Peyer's patch (tissue), 4 donors: Measurements from ENCODE around the gene P2RX7. TPM values are rescaled to one million over a fixed set of nuclear protein-coding genes. Genes with fewer than 3 reads are reported as not detected.

Experiments
- DNase-seq, 3 donors: peaks; one replicate each; pipeline ENCODE4 v3.0.0-alpha.2; 2017 to 2019
- H3K27ac ChIP-seq, 4 donors: fragments of 200-600 bp; sonication (generic); one replicate each; pipeline ENCODE4 v1.5.1; 2016 to 2019
- H3K27me3 ChIP-seq, 2 donors: fragments of 200-600 bp; sonication (generic); one replicate each; pipeline ENCODE4 v1.5.1; 2019
- H3K36me3 ChIP-seq, 3 donors: fragments of 200-600 bp; sonication (generic); one replicate each; pipeline ENCODE4 v1.5.1; 2016 to 2019
- H3K4me1 ChIP-seq, 4 donors: fragments of 200-600 bp; sonication (generic); one replicate each; pipeline ENCODE4 v1.5.1; 2016 to 2019
- H3K4me3 ChIP-seq, 4 donors: fragments of 200-600 bp; sonication (generic); 1 replicate in 3 of 4; 2 replicates in 1 of 4; pipeline ENCODE4 v1.5.1; 2016 to 2019; ENCODE audit warnings: mild to moderate bottlenecking in 1 of 4
- H3K9me3 ChIP-seq, 4 donors: fragments of 200-600 bp; sonication (generic); one replicate each; pipeline ENCODE4 v1.5.1; 2016 to 2019; ENCODE audit warnings: mild to moderate bottlenecking in 1 of 4
- POLR2A ChIP-seq, 2 donors: fragments of 450-650 bp; IDR thresholded peaks; one replicate each; pipeline ENCODE4 v1.5.1; 2017; ENCODE audit warnings: antibody characterized with exemption in 2 of 2, mild to moderate bottlenecking in 2 of 2, moderate library complexity in 2 of 2
- total RNA-seq, 4 donors: library from RNA; depleted of rRNA; stranded (reverse); fragments of >200 nt; gene quantifications; one replicate each; pipeline ENCODE4 v1.1.0, GENCODE V29; 2016
- TF ChIP-seq, protein P1 (sequence below), 6 experiments: fragments of 450-650 bp in 4 of 6; fragments of 200-600 bp in 2 of 6; sonication (generic) in 1 of 6; IDR thresholded peaks; one replicate each; pipeline ENCODE4 v1.5.1; 2017 to 2019; ENCODE audit warnings: antibody characterized with exemption in 6 of 6, mild to moderate bottlenecking in 3 of 6, moderate library complexity in 1 of 6

The P2RX7 gene
- 1 to 10 TPM in 3 of 4 donors, not detected in 1; 1.0 to 9.1 (median 1.7) TPM for total RNA-seq

DNA sequence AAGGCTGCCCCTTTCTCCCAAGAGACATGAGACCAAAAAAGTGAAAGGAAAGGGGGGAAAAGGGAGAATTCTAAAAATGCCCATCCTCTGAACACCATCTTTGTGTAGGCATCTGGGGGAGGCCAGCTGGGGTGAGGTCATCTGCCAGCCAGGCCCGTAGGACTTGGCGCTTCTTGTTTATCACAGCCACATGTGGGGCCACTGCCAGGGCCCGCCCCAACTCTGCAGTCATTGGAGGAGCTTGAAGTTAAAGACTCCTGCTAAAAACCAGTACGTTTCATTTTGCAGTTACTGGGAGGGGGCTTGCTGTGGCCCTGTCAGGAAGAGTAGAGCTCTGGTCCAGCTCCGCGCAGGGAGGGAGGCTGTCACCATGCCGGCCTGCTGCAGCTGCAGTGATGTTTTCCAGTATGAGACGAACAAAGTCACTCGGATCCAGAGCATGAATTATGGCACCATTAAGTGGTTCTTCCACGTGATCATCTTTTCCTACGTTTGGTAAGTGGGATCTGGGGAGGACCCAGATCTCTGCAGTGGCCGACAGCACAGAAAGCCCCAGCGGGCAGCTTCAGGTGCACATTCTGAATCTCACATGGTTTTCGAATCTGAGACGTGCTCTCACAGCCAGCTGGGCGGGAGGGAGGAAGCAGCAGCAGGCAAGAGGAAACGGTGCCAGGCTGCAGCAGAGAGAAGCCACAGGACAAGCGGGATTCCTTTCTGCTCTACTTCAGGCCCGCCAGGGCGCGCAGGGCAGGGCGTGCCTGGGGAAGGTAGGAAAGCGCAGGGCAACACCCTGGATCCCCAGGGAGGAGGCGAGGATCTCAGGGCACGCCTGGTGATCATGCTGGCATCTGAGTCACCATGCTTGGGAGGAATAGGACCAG, at the start of gene P2RX7:
TSS of gene P2RX7 (plus strand) at position 276 of the 881 bp plus-strand sequence. CDS start at position 371, 95 bp downstream.
- TF ChIP-seq, protein P1, sequence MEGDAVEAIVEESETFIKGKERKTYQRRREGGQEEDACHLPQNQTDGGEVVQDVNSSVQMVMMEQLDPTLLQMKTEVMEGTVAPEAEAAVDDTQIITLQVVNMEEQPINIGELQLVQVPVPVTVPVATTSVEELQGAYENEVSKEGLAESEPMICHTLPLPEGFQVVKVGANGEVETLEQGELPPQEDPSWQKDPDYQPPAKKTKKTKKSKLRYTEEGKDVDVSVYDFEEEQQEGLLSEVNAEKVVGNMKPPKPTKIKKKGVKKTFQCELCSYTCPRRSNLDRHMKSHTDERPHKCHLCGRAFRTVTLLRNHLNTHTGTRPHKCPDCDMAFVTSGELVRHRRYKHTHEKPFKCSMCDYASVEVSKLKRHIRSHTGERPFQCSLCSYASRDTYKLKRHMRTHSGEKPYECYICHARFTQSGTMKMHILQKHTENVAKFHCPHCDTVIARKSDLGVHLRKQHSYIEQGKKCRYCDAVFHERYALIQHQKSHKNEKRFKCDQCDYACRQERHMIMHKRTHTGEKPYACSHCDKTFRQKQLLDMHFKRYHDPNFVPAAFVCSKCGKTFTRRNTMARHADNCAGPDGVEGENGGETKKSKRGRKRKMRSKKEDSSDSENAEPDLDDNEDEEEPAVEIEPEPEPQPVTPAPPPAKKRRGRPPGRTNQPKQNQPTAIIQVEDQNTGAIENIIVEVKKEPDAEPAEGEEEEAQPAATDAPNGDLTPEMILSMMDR (IDR thresholded peaks at IDR 0.05) = peak in 3 of 6 experiments; percentile 20 to 46 (median 29)
- no peak for TF ChIP-seq POLR2A (IDR thresholded peaks at IDR 0.05)
- Histone ChIP-seq H3K4me3 (peak within 1 kb of the TSS; percentile 25 to 54 (median 38)), H3K27ac (peak within 1 kb of the TSS in 3 of 4 donors; percentile 40 to 70 (median 53)), H3K9me3 (no peaks in the 10 kb centered on the region), H3K27me3 (no peaks in the 10 kb centered on the region), H3K36me3 (no peaks in the 10 kb centered on the region), H3K4me1 (peaks cover 0 to 16% (median 6%) of the 10 kb centered on the region in 4 donors)
- peak; percentile 54 to 83 (median 82) for DNase-seq

DNA sequence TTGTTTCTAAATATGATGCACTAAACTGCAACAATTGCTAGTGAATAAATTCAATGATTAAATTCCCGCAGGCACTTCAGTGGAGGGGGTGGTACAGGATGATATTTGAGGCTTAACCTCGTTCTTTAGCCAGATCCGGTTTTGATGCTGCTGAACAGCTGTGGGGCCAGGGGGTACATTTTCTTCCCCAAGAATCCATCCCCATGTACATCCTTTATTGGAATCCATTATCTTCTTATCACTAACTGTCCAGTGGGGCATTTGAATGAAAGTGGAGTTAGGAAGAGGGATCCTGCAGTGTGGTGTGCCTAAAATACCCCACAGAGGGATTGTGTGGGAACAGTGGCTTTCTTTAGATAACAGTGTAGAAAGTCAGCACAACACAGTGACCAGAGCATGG, 48.4 kb upstream of the P2RX7 start:
- no peak overlapping the region for H3K4me3 ChIP-seq
- no peak for DNase-seq

DNA sequence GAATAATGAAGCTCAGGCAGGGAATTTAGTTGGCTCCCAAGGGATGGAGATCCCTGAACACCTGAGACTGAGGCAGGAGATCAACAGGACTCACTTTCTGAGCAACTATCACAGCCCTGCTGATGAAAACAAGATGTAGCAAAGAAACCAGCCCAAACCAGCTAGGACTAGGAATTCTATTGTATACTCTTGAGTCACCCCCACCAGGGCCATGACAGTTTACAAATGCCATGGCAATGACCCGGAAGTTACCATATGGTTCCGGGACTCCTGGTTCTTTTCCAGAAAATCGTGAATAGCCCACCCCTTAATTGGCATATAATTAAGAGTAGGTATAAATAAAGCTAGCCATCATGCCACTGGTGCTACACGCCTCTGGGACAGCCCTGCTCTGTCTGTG, 47.6 kb upstream of the P2RX7 start:
- TF ChIP-seq, protein P1 (IDR thresholded peaks at IDR 0.05) = no peak
- TF ChIP-seq POLR2A (IDR thresholded peaks at IDR 0.05) = no peak
- H3K27me3 ChIP-seq = no peaks in the 10 kb centered on the region
- no peak overlapping the region for H3K4me3 ChIP-seq
- no peak overlapping the region for H3K27ac ChIP-seq
- H3K36me3 ChIP-seq = no peaks in the 10 kb centered on the region
- DNase-seq = no peak
- no peaks in the 10 kb centered on the region for H3K9me3 ChIP-seq
- H3K4me1 ChIP-seq = no peaks in the 10 kb centered on the region

More for the DNA sequence above, 48.4 kb upstream of the P2RX7 start:
- no peaks in the 10 kb centered on the region for H3K9me3 ChIP-seq
- no peak overlapping the region for H3K27ac ChIP-seq
- no peaks in the 10 kb centered on the region for H3K4me1 ChIP-seq
- H3K27me3 ChIP-seq = no peaks in the 10 kb centered on the region
- no peaks in the 10 kb centered on the region for H3K36me3 ChIP-seq
- no peak for TF ChIP-seq POLR2A (IDR thresholded peaks at IDR 0.05)
- TF ChIP-seq, protein P1 (IDR thresholded peaks at IDR 0.05) = no peak

DNA sequence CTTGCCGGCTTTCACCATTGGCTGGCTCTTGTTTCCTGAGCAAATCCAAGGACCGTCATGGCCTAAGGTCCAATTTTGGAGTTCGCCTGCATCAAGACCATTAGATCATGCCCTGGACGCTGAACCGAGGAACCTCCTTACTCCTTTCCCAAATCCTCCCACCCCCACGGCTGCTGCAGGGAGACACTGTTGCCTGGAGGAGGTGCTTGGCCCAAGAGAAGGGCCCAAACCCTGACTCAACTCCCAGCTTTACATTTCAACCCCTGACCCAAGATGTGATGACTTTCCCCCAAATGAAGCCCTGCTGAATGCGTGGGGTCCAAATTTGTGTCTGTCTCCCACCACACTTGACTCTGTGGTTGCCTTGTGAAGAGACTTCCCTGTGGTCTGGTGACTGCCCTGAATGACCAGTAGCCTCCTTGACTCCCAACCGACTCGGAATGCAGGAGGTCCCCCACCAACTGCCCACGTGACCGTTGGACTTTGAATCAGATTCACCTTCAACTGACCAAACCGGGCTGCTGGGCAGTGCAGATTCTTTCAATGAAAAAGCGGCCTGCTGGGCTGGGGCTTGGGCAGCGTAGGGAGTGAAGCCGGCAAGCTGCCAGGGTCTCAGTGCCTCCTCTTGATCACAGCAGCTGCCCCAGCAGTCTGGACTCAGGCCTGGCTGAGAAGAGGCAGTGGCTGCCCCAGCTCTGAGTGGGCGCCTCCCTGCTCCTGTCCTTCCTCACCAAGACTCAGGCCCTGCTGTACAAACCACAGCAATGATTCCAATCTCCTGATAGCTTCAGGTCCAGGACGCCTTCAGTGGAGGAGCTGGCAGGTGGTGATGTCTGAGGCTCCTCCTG, 46.9 kb upstream of the P2RX7 start:
- no peaks in the 10 kb centered on the region for H3K36me3 ChIP-seq
- H3K9me3 ChIP-seq = no peaks in the 10 kb centered on the region
- TF ChIP-seq, protein P1 (IDR thresholded peaks at IDR 0.05) = no peak
- TF ChIP-seq POLR2A (IDR thresholded peaks at IDR 0.05) = no peak
- DNase-seq = no peak
- H3K4me3 ChIP-seq = no peak overlapping the region
- no peak overlapping the region for H3K27ac ChIP-seq
- no peaks in the 10 kb centered on the region for H3K4me1 ChIP-seq
- no peaks in the 10 kb centered on the region for H3K27me3 ChIP-seq

DNA sequence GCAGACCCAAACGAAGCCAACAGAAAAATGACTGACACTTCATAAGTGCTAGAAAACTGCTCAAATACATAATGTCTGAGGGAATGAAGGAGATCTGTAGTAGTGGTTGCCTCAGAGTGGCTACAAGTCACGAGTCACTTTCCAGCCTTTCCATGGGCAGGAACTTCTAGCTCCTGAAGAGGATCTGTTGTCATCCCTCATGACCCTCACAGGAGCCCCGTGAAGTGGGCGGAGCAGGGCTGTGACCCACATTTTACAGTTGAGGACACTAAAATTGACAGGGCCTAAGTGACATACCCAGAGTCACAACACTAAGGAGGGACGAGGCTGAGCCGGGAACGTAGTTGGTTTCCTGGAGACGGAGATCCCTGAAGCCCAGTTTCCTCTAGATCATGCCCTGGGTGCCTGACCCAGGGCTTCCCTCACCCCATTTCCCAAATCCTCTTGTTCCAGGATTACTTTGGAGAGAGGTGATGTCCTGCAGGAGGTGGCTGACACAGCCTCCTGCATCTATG, 45.8 kb upstream of the P2RX7 start:
- no peak for TF ChIP-seq POLR2A (IDR thresholded peaks at IDR 0.05)
- TF ChIP-seq, protein P1 (IDR thresholded peaks at IDR 0.05) = no peak
- H3K36me3 ChIP-seq = no peaks in the 10 kb centered on the region

More for the DNA sequence above, 45.8 kb upstream of the P2RX7 start:
- H3K9me3 ChIP-seq = no peaks in the 10 kb centered on the region
- H3K4me1 ChIP-seq = no peaks in the 10 kb centered on the region
- no peaks in the 10 kb centered on the region for H3K27me3 ChIP-seq
- H3K4me3 ChIP-seq = no peak overlapping the region
- no peak for DNase-seq
- H3K27ac ChIP-seq = no peak overlapping the region
